HG02763 (cell line): ENCODE measurements around the gene PKN2.
"Not testable (repeated sequence)": the region's sequence is repeated elsewhere in the genome, so short reads cannot be mapped to it uniquely, and the experiment has no call there.

ENCODE experiments used
- ATAC-seq: cut with Tn5 transposase; IDR thresholded peaks from one replicate; pipeline ENCODE4 v1.9.1; 2021; ENCODE audit warnings: mild to moderate bottlenecking, moderate library complexity; ENCODE audit not compliant: unreplicated experiment

PKN2 gene

GRCh38 chr1:88678405-88678804 is 5.7 kb upstream of the PKN2 start:
- no peak for ATAC-seq

- no peak for ATAC-seq
Observed at GRCh38 chr1:88680471-88680870, 3.6 kb upstream of the PKN2 start.

DNA sequence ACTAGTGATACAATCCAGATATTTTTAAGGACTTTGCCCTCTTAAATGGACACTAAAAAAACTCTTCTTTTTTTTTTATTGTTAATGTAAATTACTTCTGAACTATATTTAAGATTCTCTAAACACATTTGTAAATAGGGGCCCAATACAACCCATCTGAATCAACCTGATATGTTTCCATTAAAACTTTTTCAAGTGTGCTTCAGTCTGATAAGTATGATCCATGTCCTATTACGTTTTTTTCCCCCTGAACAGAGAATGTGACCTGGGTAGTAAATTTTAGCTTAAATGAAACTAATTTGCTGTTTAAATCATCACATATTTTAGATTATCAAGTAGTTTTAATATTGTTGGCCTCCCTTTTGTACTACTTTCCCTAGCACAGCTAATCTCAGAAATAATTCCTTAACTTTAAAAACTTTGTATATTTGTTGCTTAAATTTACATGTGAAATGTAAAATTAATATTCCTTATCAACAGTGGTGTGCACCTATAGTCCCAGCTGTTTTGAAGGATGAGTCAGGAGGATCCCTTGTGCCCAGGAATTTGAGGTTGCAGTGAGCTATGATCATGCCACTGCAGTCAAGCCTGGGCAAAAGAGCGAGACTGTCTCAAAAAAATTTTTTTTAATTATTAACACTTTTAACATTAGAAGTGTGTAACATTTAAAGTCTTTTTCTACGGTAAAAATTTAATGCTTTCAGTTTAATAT is 3.0 kb upstream of the PKN2 start:
- ATAC-seq: no peak

DNA sequence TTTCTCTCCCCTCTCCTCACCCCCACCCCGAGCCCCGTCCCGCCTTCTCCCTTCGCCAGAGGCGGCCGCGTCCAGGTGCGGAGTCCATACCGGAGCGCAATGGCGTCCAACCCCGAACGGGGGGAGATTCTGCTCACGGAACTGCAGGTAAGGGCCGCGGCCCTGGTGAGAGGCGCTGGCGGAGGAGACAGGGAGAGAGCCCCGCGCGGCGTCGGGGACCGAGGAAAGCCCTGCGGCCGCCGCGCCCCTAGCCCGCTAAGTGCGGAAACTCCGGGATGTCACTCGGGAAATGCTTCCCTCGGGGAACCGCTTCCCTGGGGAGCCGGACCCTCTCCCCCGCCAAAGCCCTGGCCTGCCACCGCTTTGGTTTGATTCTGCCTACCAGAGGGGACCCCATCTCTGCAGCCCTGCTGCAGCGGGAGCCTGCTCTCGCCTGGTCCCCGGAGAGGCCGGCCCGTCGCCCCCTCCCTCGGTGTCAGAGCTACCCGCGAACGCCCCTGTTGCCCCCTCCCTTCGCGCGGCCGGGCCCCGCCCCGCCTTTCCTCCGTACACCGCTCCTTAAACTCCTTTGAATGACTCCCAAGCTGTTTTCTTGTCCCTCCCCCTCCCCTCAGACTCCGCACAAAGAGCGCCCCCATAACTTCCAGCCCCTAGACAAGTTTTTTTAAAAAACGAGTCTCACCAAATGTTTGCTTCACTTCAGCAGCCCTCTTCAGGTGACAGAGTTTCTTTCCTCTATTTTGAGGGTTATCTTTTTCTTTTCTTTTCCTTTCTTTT is 597 bp downstream of the PKN2 start:
- ATAC-seq: peak; percentile 36

- no peak for ATAC-seq
Observed at GRCh38 chr1:88685259-88685620, 1.2 kb downstream of the PKN2 start.

DNA sequence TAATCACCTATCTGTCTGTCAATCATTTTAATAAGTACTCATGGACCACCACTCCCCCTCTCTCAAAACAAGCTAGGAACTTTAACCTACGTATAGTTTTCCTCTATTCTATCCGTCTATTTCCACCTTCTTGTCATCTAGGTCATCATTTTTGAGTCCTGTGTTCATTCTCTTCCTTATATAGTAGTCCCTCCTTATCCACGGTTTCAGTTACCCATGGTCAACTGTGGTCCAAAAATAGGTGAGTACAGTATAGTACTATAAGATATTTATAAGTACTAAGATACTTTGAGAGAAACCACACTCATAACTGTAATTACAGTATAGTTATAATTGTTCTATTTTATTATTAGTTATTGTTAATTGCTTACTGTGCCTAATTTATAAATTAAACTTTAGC is 7.5 kb downstream of the PKN2 start:
- ATAC-seq: no peak

DNA sequence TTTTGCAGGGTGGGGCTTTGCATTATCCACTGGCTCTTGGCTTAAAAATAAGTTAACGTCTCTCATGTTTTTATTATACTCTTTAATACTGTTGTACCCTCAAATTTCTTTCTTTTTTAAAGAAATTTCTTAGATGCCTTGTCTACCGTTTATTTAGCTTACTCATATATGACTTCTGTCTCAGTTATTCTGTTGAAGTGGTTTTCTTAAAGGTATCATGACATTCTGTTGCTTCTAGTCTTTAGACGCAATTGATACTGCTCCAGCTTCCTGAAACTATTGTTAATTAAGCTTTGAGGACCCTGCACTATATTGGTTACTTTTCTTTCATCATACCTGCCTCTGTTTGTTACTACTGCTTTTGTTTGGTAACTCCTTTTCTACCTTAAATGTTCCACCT is 11.7 kb downstream of the PKN2 start:
- no peak for ATAC-seq

- ATAC-seq: no peak
Observed at GRCh38 chr1:88697503-88697902, 13.4 kb downstream of the PKN2 start.

DNA sequence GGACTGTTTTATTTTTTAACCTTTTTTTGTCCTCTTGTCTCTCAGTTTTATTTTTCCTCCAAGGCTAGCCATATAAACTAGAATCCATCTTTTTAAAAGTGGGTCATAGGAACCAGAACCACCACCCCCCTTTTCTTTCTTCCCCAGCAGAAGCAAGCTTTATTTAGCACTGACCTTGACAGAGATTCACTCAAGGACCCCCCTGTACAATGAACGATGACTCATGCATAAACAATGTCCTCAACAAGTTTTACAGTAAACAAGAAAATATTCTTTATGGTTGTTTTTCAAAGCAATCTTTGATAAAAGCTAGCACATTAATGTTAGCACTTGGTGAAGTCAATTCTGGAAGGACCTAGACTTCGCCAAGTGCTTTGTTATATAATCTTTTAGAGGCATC is 14.1 kb downstream of the PKN2 start:
- ATAC-seq: no peak

- ATAC-seq: no peak
Observed at GRCh38 chr1:88698764-88699163, 14.7 kb downstream of the PKN2 start.

- ATAC-seq: no peak
Observed at GRCh38 chr1:88700425-88701013, 16.4 kb downstream of the PKN2 start.

DNA sequence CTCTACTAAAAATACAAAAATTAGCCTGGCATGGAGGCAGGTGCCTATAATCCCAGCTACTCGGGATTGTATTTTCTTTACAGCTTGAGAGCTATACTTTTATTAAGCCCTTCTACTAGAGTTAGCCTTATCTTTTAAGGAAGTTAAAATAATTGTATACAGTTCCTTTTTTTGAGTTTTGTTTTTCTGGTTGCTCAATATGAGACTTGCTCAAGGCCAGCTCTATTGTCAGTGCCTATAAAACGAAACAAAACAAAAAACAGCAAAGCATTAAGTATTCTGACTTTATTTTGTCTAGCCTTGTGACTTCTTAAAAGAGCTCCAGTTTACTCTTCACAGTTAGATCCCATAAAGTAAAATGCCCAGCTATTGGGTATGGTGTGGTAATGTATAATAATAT is 17.2 kb downstream of the PKN2 start:
- ATAC-seq: peak; percentile 70

- not testable (repeated sequence) for ATAC-seq
Observed at GRCh38 chr1:88701793-88702192, 17.7 kb downstream of the PKN2 start.

DNA sequence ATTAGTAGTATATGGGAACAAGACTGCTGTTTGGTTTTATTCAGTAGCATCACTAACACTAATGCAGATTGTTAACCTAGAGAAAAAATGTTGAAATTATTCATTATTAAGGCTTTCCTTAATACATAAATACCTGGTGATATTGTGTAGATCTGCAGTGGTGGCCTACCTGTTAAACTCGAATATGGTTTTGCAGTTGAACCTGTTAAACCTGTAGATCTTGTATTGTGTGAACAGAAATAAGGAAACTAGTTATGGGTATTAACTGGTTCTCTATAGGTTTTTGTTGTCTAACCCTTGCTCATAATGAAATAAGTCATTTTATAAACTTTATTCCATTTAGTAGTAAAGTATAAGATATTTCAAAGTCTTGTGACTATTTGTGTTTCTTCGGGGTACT is 23.9 kb downstream of the PKN2 start:
- no peak for ATAC-seq

GRCh38 chr1:88712907-88713306 is 28.8 kb downstream of the PKN2 start:
- not testable (repeated sequence) for ATAC-seq

- not testable (repeated sequence) for ATAC-seq
Observed at GRCh38 chr1:88716571-88716970, 32.5 kb downstream of the PKN2 start.

GRCh38 chr1:88722492-88722891 is 38.4 kb downstream of the PKN2 start:
- no peak for ATAC-seq

GRCh38 chr1:88726697-88727096 is 42.6 kb downstream of the PKN2 start:
- no peak for ATAC-seq

DNA sequence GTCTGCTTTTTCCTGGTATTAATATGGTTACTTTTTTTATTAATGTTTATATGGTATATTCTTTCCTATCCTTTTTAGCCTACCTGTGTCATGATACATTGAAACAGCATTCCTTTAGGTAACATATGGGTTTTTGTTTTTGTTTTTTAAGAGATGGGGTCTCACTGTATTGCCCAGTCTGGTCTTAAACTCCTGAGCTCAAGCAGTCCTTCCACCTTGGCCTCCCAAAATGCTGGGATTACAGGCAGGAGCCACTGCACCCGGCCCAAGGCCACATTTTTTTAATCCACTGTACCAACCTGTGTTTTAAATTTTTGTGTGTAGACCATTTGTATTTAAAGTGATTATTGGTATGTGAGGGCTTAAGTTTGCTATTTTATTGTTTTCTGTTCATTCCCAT is 43.1 kb downstream of the PKN2 start:
- no peak for ATAC-seq

DNA sequence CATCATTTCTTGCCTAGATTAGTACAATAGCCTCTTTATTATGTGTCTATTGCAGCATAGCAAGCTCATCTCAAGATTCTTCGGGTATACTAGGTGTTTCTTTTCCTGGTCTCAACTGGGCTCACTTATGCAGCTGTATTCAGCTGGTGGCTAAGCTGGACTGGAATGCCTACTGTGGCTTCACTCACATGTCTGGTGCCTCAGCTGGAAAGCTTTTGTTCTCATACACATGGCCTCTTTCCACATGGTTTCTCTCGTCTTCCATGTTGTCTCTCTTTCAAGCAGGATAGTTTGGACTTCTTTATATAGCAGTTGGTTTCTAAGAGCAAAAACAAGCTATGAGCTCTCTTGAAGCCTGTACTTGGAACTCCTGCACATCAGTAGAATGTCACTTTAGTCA is 45.2 kb downstream of the PKN2 start:
- no peak for ATAC-seq

DNA sequence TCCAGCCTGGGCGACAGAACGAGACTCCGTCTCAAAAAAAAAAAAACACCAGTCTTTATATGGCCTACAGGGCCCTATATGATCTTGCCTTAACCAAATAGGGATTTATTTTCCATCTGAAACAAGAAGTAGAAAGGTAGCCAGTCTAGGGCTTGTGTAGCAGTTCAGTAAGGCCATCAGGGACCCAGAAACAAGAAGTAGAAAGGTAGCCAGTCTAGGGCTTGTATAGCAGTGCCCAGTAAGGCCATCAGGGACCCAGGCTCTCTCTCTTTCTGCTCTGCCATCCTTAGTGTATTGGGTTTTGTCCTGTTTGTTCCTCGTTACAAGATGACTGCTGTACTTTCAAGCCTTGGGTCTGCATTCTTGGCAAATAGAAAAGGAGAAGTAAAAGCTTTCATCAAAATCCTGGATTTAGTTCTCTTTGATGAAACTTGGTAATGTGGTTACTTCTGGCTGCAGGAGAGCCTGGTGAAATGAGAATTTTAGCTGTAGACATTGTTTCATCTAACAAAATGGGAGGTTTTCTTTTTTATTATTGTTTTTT is 46.1 kb downstream of the PKN2 start:
- ATAC-seq: no peak

GRCh38 chr1:88730995-88731394 is 46.9 kb downstream of the PKN2 start:
- ATAC-seq: no peak
